IMR-90 (cell line): ENCODE results near the gene RSU1. TPM values are rescaled to one million over a fixed set of nuclear protein-coding genes. Genes with fewer than 3 reads are reported as not detected.

Source experiments
- ATAC-seq: fragments of 200-7000 bp; cut with Tn5 transposase; 2 replicates; pipeline ENCODE4 v1.9.1; 2020; ENCODE audit warnings: low read depth, mild to moderate bottlenecking, moderate library complexity
- BruUV-seq: library from RNA; stranded (reverse); fragments of 400-500 nt; replicated peaks from 2 replicates; lab custom pipeline; 2021; lab: Mats Ljungman, UMichigan
- CTCF ChIA-PET: fragments of 300-600 bp; formaldehyde crosslinking; extraction: SDS; loops from one replicate; lab custom pipeline; 2021; ENCODE audit warnings: antibody characterized with exemption; lab: Yijun Ruan, JAX
- POLR2A ChIA-PET: fragments of 300-600 bp; sonication (Branson Sonifier 250); formaldehyde crosslinking; loops from one replicate; lab custom pipeline; 2022; ENCODE audit warnings: antibody characterized with exemption; ENCODE audit not compliant: unreplicated experiment; lab: Charles Lee
- DNase-seq: peaks from one replicate; pipeline ENCODE4 v3.0.0; 2013
- H2AFZ ChIP-seq: replicated peaks from 2 replicates; pipeline ENCODE3; 2013; ENCODE audit warnings: low read length, mild to moderate bottlenecking; ENCODE audit not compliant: poor library complexity
- H2AK5ac ChIP-seq: 2 replicates; pipeline ENCODE4 v1.6.1; 2013; ENCODE audit warnings: low read depth, low read length, inconsistent platforms
- H2AK9ac ChIP-seq: replicated peaks from 2 replicates; pipeline ENCODE3; 2013; ENCODE audit warnings: mild to moderate bottlenecking, low read depth, low read length, moderate library complexity; ENCODE audit not compliant: poor library complexity
- H2BK120ac ChIP-seq: 2 replicates; pipeline ENCODE4 v1.6.1; 2013; ENCODE audit warnings: low read depth, low read length, inconsistent platforms
- H2BK15ac ChIP-seq: 3 replicates; pipeline ENCODE4 v1.6.1; 2013; ENCODE audit warnings: low read depth, low read length, inconsistent platforms
- H2BK20ac ChIP-seq: 2 replicates; pipeline ENCODE4 v1.6.1; 2013; ENCODE audit warnings: low read depth, mild to moderate bottlenecking, inconsistent platforms, low read length, moderate library complexity
- H2BK5ac ChIP-seq: 2 replicates; pipeline ENCODE4 v1.6.1; 2013; ENCODE audit warnings: mild to moderate bottlenecking, low read depth, low read length, inconsistent platforms; ENCODE audit not compliant: poor library complexity, severe bottlenecking
- H3K14ac ChIP-seq: replicated peaks from 2 replicates; pipeline ENCODE4 v1.6.1; 2013; ENCODE audit warnings: low read depth, low read length, inconsistent platforms
- H3K18ac ChIP-seq: 2 replicates; pipeline ENCODE4 v1.6.1; 2013; ENCODE audit warnings: low read depth, low read length, control low read depth
- H3K23ac ChIP-seq: 2 replicates; pipeline ENCODE4 v1.6.1; 2013; ENCODE audit warnings: low read depth, low read length, inconsistent platforms
- H3K27ac ChIP-seq: 2 replicates; pipeline ENCODE4 v1.5.1; 2013; ENCODE audit warnings: mild to moderate bottlenecking, control low read depth, low read length; ENCODE audit not compliant: insufficient read depth
- H3K27me3 ChIP-seq: 2 replicates; pipeline ENCODE4 v1.6.1; 2013; ENCODE audit warnings: low read length; ENCODE audit not compliant: control insufficient read depth, insufficient read depth
- H3K36me3 ChIP-seq: 2 replicates; pipeline ENCODE4 v1.6.1; 2013; ENCODE audit warnings: low read length, mixed read lengths; ENCODE audit not compliant: control insufficient read depth, insufficient read depth
- H3K4ac ChIP-seq: 2 replicates; pipeline ENCODE4 v1.6.1; 2013; ENCODE audit warnings: low read depth, low read length, inconsistent platforms
- H3K4me1 ChIP-seq: 2 replicates; pipeline ENCODE4 v1.6.1; 2013; ENCODE audit warnings: low read length, mixed read lengths; ENCODE audit not compliant: control insufficient read depth, insufficient read depth
- H3K4me2 ChIP-seq: 2 replicates; pipeline ENCODE4 v1.6.1; 2013; ENCODE audit warnings: low read depth, mild to moderate bottlenecking, control low read depth, low read length, moderate library complexity
- H3K4me3 ChIP-seq: 2 replicates; pipeline ENCODE4 v1.5.1; 2013; ENCODE audit warnings: low read depth, mild to moderate bottlenecking, control low read depth, low read length, moderate library complexity; ENCODE audit not compliant: insufficient read depth
- H3K56ac ChIP-seq: 2 replicates; pipeline ENCODE4 v1.6.1; 2013; ENCODE audit warnings: low read length, inconsistent platforms; ENCODE audit not compliant: insufficient read depth; ENCODE audit errors: extremely low read depth
- H3K79me1 ChIP-seq, 2 experiments: 2 replicates each; pipeline ENCODE4 v1.6.1; 2013; ENCODE audit warnings: low read length in 2 of 2, inconsistent platforms in 1 of 2, low read depth in 1 of 2
- H3K9ac ChIP-seq: 2 replicates; pipeline ENCODE4 v1.6.1; 2013; ENCODE audit warnings: low read depth, low read length, control low read depth
- H3K9me1 ChIP-seq: 2 replicates; pipeline ENCODE4 v1.6.1; 2013; ENCODE audit warnings: low read length, inconsistent platforms; ENCODE audit not compliant: insufficient read depth
- H3K9me3 ChIP-seq: 2 replicates; pipeline ENCODE4 v1.6.1; 2013; ENCODE audit warnings: low read length; ENCODE audit not compliant: control insufficient read depth, insufficient read depth
- H4K20me1 ChIP-seq: 2 replicates; pipeline ENCODE4 v1.6.1; 2013; ENCODE audit warnings: low read length, inconsistent platforms; ENCODE audit not compliant: insufficient read depth
- H4K5ac ChIP-seq: 2 replicates; pipeline ENCODE4 v1.6.1; 2013; ENCODE audit warnings: mild to moderate bottlenecking, low read depth, low read length, control low read depth
- H4K8ac ChIP-seq, 2 experiments: 2 replicates each; pipeline ENCODE4 v1.6.1; 2013; ENCODE audit warnings: low read depth in 2 of 2, low read length in 2 of 2, control low read depth in 1 of 2, inconsistent platforms in 1 of 2
- H4K91ac ChIP-seq: 2 replicates; pipeline ENCODE4 v1.6.1; 2013; ENCODE audit warnings: low read depth, low read length, inconsistent platforms; ENCODE audit not compliant: insufficient read depth
- CEBPB ChIP-seq: IDR thresholded peaks from 2 replicates; pipeline ENCODE4 v1.6.1; 2012; ENCODE audit warnings: low read depth, low read length, improper control_type of control experiment
- CTCF ChIP-seq: conservative IDR thresholded peaks from 2 replicates; pipeline ENCODE4 v1.5.1; 2012; ENCODE audit warnings: mild to moderate bottlenecking, low read depth, low read length, improper control_type of control experiment
- ELK1 ChIP-seq: fragments of 150-350 bp; IDR thresholded peaks from 2 replicates; pipeline ENCODE4 v1.6.1; 2016; ENCODE audit warnings: low read depth, mild to moderate bottlenecking, low read length, moderate library complexity, borderline replicate concordance
- FOS ChIP-seq: fragments of 150-350 bp; IDR thresholded peaks from 2 replicates; pipeline ENCODE4 v1.6.1; 2016; ENCODE audit warnings: low read depth, low read length
- MAFK ChIP-seq: IDR thresholded peaks from 2 replicates; pipeline ENCODE4 v1.6.1; 2012; ENCODE audit warnings: low read depth, low read length, improper control_type of control experiment
- MAZ ChIP-seq: IDR thresholded peaks from 2 replicates; pipeline ENCODE4 v1.6.1; 2012; ENCODE audit warnings: low read depth, mild to moderate bottlenecking, low read length, improper control_type of control experiment, moderate library complexity, borderline replicate concordance
- MXI1 ChIP-seq: IDR thresholded peaks from 2 replicates; pipeline ENCODE4 v1.6.1; 2012; ENCODE audit warnings: low read depth, mild to moderate bottlenecking, low read length, moderate library complexity, borderline replicate concordance
- NFE2L2 ChIP-seq: fragments of 150-350 bp; IDR thresholded peaks from 2 replicates; pipeline ENCODE4 v1.6.1; 2016; ENCODE audit warnings: low read depth, mild to moderate bottlenecking, low read length
- POLR2A ChIP-seq: IDR thresholded peaks from 2 replicates; pipeline ENCODE4 v1.6.1; 2012; ENCODE audit warnings: mild to moderate bottlenecking, low read depth, low read length
- RCOR1 ChIP-seq: IDR thresholded peaks from 2 replicates; pipeline ENCODE4 v1.6.1; 2012; ENCODE audit warnings: mild to moderate bottlenecking, low read length, improper control_type of control experiment; ENCODE audit not compliant: insufficient replicate concordance
- SMC3 ChIP-seq: fragments of 150-350 bp; IDR thresholded peaks from 2 replicates; pipeline ENCODE4 v1.6.1; 2016; ENCODE audit warnings: low read depth, mild to moderate bottlenecking, antibody characterized with exemption, low read length, moderate library complexity
- USF2 ChIP-seq: fragments of 150-350 bp; IDR thresholded peaks from 2 replicates; pipeline ENCODE4 v1.6.1; 2017; ENCODE audit warnings: mild to moderate bottlenecking, antibody characterized with exemption, low read length, low read depth
- WGBS, 2 experiments: methylation state at CpG; one replicate each; pipeline versions ENCODE4 v1.1.5 to v1.1.7; 2013; ENCODE audit warnings: missing lambda C conversion rate in 2 of 2; ENCODE audit not compliant: insufficient read length in 1 of 2; ENCODE audit errors: extremely low coverage in 2 of 2; 5-methylcytosine and 5-hydroxymethylcytosine counted together
- dilution Hi-C: fragments of 300-500 bp; cut with HindIII; formaldehyde crosslinking; loops from one replicate; pipeline ENCODE4 v1.14.3; 2018; ENCODE audit warnings: low sequenced_read_pairs; ENCODE audit not compliant: unreplicated experiment
- in situ Hi-C: fragments of 300-500 bp; cut with MboI; formaldehyde crosslinking; loops from 3 replicates; pipeline ENCODE4 v1.14.3; 2019; ENCODE audit warnings: low sequenced_read_pairs, inconsistent platforms, mixed read lengths
- intact Hi-C: fragments of 100-400 bp; cut with micrococcal nuclease; formaldehyde crosslinking; loops from 2 replicates; pipeline ENCODE4 v1.10.0; 2022
- polyA plus RNA-seq, 3 experiments: library from polyadenylated mRNA; depleted of rRNA; stranded (reverse); fragments of >200 nt; gene quantifications; 2 replicates each; pipeline ENCODE4 v1.2.3, GENCODE V29; 2012; ENCODE audit warnings: low replicate concordance in 1 of 3
- total RNA-seq: library from RNA; depleted of rRNA; stranded (reverse); fragments of >200 nt; gene quantifications from 2 replicates; pipeline ENCODE4 v1.2.3, GENCODE V29; 2012

Gene RSU1
- total and polyA plus RNA-seq, 2 of the 4 experiments (the other 2 are of a cell fraction): 134 to 148 TPM

- Histone ChIP-seq H3K9me1 (peaks cover 5% of the 10 kb centered on the region; the same call in 1 of the 2 replicates), H3K4me1 (no peaks in the 10 kb centered on the region), H2BK15ac (no peak overlapping the region), H3K36me3 (peaks cover 20% of the 10 kb centered on the region), H2BK120ac (no peak overlapping the region), H3K56ac (no peak overlapping the region), H2AK5ac (no peak overlapping the region), H4K8ac (no peak overlapping the region), H3K4ac (no peak overlapping the region), H3K23ac (no peak overlapping the region), H3K79me1 (peaks cover 8 to 28% of the 10 kb centered on the region in 2 experiments; a peak in 3 of 4 replicates), H2AFZ (no peak overlapping the region), H3K4me3 (no peak overlapping the region), H3K27me3 (no peaks in the 10 kb centered on the region), H3K14ac (no peak overlapping the region), H3K27ac (no peak overlapping the region), H2AK9ac (no peak overlapping the region), H4K20me1 (no peaks in the 10 kb centered on the region; the same call in 1 of the 2 replicates), H4K5ac (no peak overlapping the region), H3K9me3 (no peaks in the 10 kb centered on the region), H2BK5ac (no peak overlapping the region), H3K9ac (no peak overlapping the region), H2BK20ac (no peak overlapping the region), H3K18ac (no peak overlapping the region), H3K4me2 (no peak overlapping the region), H4K91ac (no peak overlapping the region)
- no peak for DNase-seq
- in situ Hi-C loops (no loop called here), intact Hi-C loops (no loop called here), dilution Hi-C loops (no loop called here)
- no peak for ATAC-seq
- ChIA-PET CTCF (no interaction called here), POLR2A (no interaction called here)
- WGBS, 2 experiments: no CpG with 5 or more reads among the region's 7 CpGs
- no TSS peak for BruUV-seq
- TF ChIP-seq MXI1: no peak
- no peak for TF ChIP-seq SMC3
- TF ChIP-seq MAZ: no peak
- TF ChIP-seq RCOR1: no peak
- no peak for TF ChIP-seq NFE2L2
- TF ChIP-seq CTCF: no peak
- TF ChIP-seq ELK1: no peak
- no peak for TF ChIP-seq MAFK
- TF ChIP-seq CEBPB: no peak
- no peak for TF ChIP-seq USF2
- TF ChIP-seq FOS: no peak
- no peak for TF ChIP-seq POLR2A
Observed at GRCh38 chr10:16748749-16749148, 68.5 kb downstream of the RSU1 start.
